ENCODE measurements around the gene CD37.

Gene CD37

DNA sequence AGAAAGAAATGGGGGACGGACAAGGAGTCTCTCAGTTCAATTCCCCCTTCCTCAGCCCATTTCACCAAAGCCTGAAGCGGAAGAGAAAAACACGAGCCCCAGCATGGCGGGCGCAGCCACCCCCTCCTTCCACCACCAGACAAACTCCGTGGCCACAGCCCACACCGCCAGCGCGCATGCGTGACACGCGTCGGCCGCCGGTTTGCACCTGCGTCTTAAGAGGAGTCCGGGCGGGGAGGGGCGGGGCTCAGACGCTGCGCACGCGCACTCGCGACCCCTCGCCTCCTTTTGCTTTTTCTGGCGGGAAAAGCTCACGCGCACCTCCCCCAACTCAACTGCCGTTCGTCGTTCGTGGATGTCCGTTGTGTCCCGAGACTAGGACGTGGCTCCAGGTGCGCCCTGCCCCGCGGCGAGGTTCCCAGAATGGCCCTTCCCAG lies 52.7 kb downstream of the CD37 start, which contains the start of gene KASH5:
KASH5 (plus strand) TSS at position 314 of the 437 bp plus-strand sequence. CDS start 2,635 bp downstream, outside the sequence.
- H4K20me1 ChIP-seq (ENCODE audit: insufficient read depth, low read length) = no peaks in the 10 kb centered on the region
- H3K4me3 ChIP-seq (ENCODE audit: low read depth, low read length, poor library complexity, severe bottlenecking) = peak within 1 kb of the TSS; percentile 49
- peaks cover 3% of the 10 kb centered on the region for H3F3A ChIP-seq (ENCODE audit: insufficient read depth, low read length)
- H3K79me2 ChIP-seq (ENCODE audit: insufficient read depth, low read length) = no peaks in the 10 kb centered on the region
- H3K4me2 ChIP-seq (ENCODE audit: low read length) = peak within 1 kb of the TSS; percentile 63
- H3K27me3 ChIP-seq (ENCODE audit: insufficient read depth, low read length) = no peaks in the 10 kb centered on the region
- no peak within 1 kb of the TSS for H2AFZ ChIP-seq (ENCODE audit: low read length)
- no peaks in the 10 kb centered on the region for H3K9me2 ChIP-seq (ENCODE audit: low read depth, low read length)
- TF ChIP-seq CTCF (IDR thresholded peaks at IDR 0.05; ENCODE audit: low read length) = no peak
- TF ChIP-seq EZH2 (IDR thresholded peaks at IDR 0.05; ENCODE audit: borderline replicate concordance, low read length) = no peak
- peaks cover 51% of the 10 kb centered on the region for H3K4me1 ChIP-seq (ENCODE audit: insufficient read depth, low read length, severe bottlenecking)
- H3K27ac ChIP-seq (ENCODE audit: low read depth, low read length, poor library complexity, severe bottlenecking) = peak within 1 kb of the TSS; percentile 96
- peaks cover under 1% of the 10 kb centered on the region; the same call in 1 of the 2 replicates for H3K9me3 ChIP-seq (ENCODE audit: low read length)
- no peaks in the 10 kb centered on the region for H3K36me3 ChIP-seq (ENCODE audit: insufficient read depth, low read length)
- peak within 1 kb of the TSS; percentile 51; the same call in 1 of the 2 replicates for H3K9ac ChIP-seq (ENCODE audit: low read length)

- no peaks in the 10 kb centered on the region for H3K27me3 ChIP-seq (ENCODE audit: insufficient read depth, low read length)
- H3K9me3 ChIP-seq (ENCODE audit: low read length) = no peaks in the 10 kb centered on the region
- no peaks in the 10 kb centered on the region for H3K79me2 ChIP-seq (ENCODE audit: insufficient read depth, low read length)
These were observed 54.2 kb downstream of the CD37 start for GRCh38 chr19:49389406-49389805.

More at GRCh38 chr19:49389406-49389805, 54.2 kb downstream of the CD37 start:
- no peaks in the 10 kb centered on the region for H4K20me1 ChIP-seq (ENCODE audit: insufficient read depth, low read length)
- H3K4me3 ChIP-seq (ENCODE audit: low read depth, low read length, poor library complexity, severe bottlenecking) = no peak overlapping the region
- H3F3A ChIP-seq (ENCODE audit: insufficient read depth, low read length) = peaks cover 3% of the 10 kb centered on the region
- H3K9ac ChIP-seq (ENCODE audit: low read length) = no peak overlapping the region
- H2AFZ ChIP-seq (ENCODE audit: low read length) = no peak overlapping the region
- no peaks in the 10 kb centered on the region for H3K36me3 ChIP-seq (ENCODE audit: insufficient read depth, low read length)
- no peak overlapping the region for H3K4me2 ChIP-seq (ENCODE audit: low read length)
- no peaks in the 10 kb centered on the region for H3K9me2 ChIP-seq (ENCODE audit: low read depth, low read length)
- TF ChIP-seq CTCF (IDR thresholded peaks at IDR 0.05; ENCODE audit: low read length) (no peak), EZH2 (IDR thresholded peaks at IDR 0.05; ENCODE audit: borderline replicate concordance, low read length) (no peak)
- H3K27ac ChIP-seq (ENCODE audit: low read depth, low read length, poor library complexity, severe bottlenecking) = peak overlapping the region; percentile 96
- peaks cover 51% of the 10 kb centered on the region for H3K4me1 ChIP-seq (ENCODE audit: insufficient read depth, low read length, severe bottlenecking)
